GM10248 (cell line): ENCODE data around the gene MOV10L1.

ENCODE experiments used
- CTCF ChIA-PET: fragments of 300-600 bp; sonication (Branson Sonifier 250); formaldehyde crosslinking; extraction: SDS; loops from one replicate; lab custom pipeline; 2021; ENCODE audit warnings: antibody characterized with exemption; lab: Yijun Ruan, JAX
- POLR2A ChIA-PET: fragments of 350-650 bp; sonication (Branson Sonifier 250); formaldehyde crosslinking; extraction: SDS; loops from one replicate; lab custom pipeline; 2020; ENCODE audit warnings: antibody characterized with exemption; lab: Yijun Ruan, JAX
- DNase-seq: peaks from one replicate; pipeline ENCODE4 v3.0.0; 2012; ENCODE audit errors: extremely low spot score
- TF ChIP-seq, protein P1 (sequence below): IDR thresholded peaks from 2 replicates; pipeline ENCODE4 v1.5.1; 2012; ENCODE audit warnings: mild to moderate bottlenecking, low read depth; ENCODE audit errors: extremely low read depth, missing control alignments, control extremely low read depth

MOV10L1 gene

DNA sequence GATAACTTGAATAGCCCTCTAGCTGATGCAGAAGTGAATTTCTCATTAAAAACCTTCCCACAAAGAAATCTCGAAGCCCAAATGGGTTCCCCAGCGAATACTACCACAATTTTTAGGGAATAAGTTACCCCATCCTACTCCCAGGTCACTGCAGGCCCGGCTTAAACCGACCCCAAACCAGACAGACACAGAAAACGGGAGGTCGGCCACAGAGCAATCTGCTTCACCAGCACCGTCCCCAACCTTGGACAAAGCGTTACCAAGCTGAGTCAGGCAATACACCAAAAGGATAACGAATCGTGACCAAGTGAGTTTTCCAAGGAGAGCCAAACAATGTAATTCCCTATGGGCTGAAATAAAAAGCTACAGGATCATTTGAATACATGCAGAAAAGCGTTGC lies 575 bp upstream of the MOV10L1 start:
- ChIA-PET POLR2A (no interaction called here), CTCF (no interaction called here)
- TF ChIP-seq, protein P1, sequence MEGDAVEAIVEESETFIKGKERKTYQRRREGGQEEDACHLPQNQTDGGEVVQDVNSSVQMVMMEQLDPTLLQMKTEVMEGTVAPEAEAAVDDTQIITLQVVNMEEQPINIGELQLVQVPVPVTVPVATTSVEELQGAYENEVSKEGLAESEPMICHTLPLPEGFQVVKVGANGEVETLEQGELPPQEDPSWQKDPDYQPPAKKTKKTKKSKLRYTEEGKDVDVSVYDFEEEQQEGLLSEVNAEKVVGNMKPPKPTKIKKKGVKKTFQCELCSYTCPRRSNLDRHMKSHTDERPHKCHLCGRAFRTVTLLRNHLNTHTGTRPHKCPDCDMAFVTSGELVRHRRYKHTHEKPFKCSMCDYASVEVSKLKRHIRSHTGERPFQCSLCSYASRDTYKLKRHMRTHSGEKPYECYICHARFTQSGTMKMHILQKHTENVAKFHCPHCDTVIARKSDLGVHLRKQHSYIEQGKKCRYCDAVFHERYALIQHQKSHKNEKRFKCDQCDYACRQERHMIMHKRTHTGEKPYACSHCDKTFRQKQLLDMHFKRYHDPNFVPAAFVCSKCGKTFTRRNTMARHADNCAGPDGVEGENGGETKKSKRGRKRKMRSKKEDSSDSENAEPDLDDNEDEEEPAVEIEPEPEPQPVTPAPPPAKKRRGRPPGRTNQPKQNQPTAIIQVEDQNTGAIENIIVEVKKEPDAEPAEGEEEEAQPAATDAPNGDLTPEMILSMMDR = no peak
- no peak for DNase-seq

DNA sequence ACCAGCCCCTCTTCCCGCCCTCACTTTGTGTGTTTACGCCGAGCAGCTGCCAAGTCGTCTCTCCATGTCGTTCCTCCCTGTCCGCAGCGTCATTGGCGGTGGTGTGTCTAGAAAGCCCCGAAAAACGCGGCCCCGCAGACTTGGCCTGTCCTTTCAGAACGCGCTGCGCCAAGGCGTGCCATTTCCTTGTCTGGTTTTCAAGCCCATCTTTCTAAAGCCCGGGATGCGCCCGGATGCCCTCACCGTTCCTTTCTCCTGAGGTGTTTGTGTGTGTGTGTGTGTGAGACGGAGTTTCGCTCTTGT lies 557 bp downstream of the MOV10L1 start:
- ChIA-PET POLR2A (no interaction called here), CTCF (no interaction called here)
- no peak for DNase-seq
- TF ChIP-seq, protein P1 = no peak

DNA sequence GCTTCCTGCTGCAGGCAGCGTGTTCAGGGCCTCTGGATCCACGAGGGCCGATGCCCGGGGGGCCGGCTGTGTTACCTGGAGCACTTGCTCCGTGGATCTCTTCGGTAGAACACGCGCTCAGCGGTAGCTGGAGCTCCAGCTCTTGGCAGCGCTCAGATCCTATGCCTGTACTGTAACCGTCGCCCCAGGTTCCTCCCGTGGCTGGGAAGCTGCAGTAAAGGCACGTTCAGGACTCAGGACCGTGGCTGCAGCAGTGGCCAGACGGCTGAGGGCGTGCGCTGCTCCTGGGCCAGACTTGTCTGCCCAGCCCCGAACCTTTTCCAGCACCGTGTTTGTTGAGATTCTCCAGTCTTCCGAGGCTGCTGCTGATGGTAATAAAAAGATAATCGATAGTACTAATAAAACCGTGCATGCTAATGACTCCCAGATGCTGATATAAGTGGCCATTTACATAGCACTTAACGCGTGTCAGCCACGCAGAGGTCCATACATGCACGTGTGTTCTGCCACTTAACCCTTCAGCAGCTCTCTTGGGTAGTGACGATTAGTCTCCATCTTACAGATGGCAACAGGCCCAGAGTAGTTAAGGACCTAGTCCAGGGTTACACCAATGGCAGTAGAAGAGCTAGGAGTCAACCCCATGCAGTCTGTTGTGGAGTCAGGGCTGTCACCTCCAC lies 1.4 kb downstream of the MOV10L1 start:
- DNase-seq = no peak
- CTCF ChIA-PET = interaction anchor here (0.9 kb wide), 1 partner anchor 14 kb away, joined by 3 read pairs; no protein-coding TSS in a partner anchor
- POLR2A ChIA-PET = no interaction called here
- TF ChIP-seq, protein P1 = no peak

DNA sequence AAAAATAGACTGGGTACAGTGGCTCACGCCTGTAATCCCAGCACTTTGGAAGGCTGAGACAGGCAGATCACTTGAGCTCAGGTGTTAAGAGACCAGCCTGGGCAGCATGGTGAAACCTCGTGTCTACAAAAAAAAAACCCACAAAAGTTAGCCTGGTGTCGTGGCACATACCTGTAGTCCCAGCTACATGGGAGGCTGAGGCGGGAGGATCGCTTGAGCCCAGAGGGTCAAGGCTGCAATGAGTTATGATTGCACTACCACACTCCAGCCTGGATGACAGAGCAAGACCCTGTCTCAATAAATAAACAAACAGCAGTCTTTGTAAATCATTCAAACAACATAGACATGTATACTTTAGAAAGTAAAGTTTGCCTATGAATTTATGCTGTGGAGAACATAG lies 2.5 kb downstream of the MOV10L1 start:
- ChIA-PET POLR2A (no interaction called here), CTCF (interaction anchor here (0.9 kb wide), 1 partner anchor 15 kb away, joined by 3 read pairs; no protein-coding TSS in a partner anchor)
- TF ChIP-seq, protein P1 = no peak
- no peak for DNase-seq

DNA sequence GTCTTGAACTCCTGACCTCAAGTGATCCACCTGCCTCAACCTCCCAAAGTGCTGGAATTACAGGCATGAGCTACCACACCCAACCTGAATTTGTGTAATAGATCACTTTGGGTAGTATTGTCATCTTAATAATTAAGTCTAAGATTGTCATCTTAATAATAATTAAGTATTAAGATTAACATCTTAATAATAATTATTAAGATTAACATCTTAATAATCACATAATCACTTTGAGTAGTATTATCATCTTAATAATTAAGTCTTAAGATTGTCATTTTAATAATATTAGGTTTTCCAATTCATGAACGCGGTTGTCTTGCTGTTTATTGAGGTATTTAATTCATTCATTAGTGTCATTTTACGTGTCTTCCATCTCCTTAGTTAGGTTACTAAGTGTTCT lies 8.2 kb downstream of the MOV10L1 start:
- DNase-seq = no peak
- TF ChIP-seq, protein P1 = no peak
- ChIA-PET POLR2A (no interaction called here), CTCF (no interaction called here)

DNA sequence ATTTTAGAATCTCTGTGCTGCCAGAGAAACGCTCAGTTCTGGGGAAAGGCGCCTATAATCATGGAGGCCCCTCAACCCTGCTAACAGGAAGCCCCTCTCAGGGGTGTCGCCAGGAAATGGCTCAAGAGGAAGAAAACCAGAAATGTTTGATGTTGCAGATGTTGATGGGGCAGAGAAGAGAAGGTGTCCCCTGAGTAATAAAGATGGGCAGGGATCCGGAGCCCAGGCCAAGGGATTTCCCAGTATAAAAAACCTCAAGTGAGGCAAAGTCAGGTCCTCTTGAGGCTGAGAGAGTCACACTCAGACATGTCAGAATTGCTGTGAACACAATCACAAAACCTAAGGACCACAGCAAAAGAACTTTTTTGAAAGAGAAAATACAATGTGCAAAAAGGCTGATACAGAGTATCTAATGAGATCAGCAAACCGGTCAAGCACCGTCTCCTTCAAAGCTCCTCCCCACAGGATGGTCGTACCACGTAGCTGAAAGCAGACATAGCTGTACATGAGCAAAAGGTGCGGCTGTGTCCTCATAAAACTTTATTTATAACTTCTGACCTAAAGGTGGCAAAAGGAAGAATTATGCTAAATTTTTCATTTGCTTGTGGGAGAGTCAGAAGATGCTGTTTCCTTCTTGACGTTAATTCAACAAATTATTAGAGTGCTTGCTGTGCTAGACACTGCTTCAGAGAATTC lies 12.2 kb downstream of the MOV10L1 start:
- ChIA-PET CTCF (no interaction called here), POLR2A (no interaction called here)
- TF ChIP-seq, protein P1 = no peak
- DNase-seq = no peak
